GM12872 (cell line): ENCODE results near the gene CRACR2B.

Experiments used
- TF ChIP-seq, protein P1 (sequence below): IDR thresholded peaks from 3 replicates; pipeline ENCODE4 v1.5.1; 2011; ENCODE audit warnings: low read depth, mild to moderate bottlenecking, low read length, moderate library complexity; ENCODE audit not compliant: insufficient read depth

The CRACR2B gene

DNA sequence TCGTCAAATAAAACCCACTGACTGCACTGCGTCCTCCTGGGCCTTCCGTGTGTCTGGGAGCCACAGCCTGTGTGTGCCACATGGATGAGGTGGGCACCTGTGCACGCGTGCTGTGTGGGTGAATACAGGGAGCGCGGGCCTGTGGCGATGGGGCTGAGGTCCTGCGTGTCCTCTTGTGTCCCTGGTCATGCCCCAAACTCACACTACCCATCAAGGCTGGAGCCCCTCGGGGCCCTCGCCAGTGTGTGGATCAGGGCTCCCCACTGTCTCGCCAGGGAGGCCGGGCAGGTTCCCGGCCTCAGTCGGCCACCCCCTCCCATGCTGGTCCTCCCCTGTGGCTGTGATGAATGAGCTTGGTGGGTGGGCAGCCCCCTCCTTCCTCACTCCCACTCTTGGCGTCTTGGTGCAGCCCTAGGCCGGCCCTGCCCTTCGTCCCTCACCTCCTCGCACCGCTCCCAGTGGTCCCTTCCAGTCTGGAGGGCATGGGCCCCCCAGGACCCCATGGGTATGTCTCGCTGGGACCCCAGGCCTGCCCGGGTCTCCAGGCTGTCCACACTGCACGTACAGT is 4.3 kb downstream of the CRACR2B start:
- TF ChIP-seq, protein P1, sequence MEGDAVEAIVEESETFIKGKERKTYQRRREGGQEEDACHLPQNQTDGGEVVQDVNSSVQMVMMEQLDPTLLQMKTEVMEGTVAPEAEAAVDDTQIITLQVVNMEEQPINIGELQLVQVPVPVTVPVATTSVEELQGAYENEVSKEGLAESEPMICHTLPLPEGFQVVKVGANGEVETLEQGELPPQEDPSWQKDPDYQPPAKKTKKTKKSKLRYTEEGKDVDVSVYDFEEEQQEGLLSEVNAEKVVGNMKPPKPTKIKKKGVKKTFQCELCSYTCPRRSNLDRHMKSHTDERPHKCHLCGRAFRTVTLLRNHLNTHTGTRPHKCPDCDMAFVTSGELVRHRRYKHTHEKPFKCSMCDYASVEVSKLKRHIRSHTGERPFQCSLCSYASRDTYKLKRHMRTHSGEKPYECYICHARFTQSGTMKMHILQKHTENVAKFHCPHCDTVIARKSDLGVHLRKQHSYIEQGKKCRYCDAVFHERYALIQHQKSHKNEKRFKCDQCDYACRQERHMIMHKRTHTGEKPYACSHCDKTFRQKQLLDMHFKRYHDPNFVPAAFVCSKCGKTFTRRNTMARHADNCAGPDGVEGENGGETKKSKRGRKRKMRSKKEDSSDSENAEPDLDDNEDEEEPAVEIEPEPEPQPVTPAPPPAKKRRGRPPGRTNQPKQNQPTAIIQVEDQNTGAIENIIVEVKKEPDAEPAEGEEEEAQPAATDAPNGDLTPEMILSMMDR = no peak

DNA sequence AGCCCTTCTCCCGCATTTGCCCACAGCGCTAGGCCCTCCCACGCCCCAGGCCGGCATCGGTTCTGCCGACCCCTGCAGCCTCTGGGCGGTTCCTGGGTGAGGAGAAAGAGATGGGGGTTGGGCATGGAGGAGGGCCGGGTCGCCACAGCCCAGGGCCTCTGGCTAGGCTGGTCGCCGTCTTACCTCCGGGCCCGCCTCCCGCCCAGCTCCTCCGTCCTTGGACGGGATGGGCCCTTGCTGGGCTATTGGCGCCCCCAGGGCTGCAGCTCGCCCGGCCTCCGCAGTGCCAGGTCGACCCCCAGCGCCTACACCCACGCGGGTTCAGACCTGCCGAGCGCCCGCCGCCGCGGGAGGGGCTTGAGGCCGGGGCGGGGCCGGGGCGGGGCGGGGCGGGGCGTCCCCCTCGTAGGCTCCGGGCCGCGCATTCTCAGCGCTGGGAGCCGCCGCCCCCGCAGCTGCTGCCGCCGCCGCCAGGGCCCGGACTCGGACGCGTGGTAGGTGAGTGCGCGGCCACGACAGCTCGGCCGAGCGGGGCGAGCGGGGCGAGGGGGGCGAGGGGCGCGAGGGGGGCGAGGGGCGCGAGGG is 4.9 kb downstream of the CRACR2B start, which contains the start of gene CD151:
TSS of gene CD151 (plus strand) at position 424 of the 585 bp plus-strand sequence. CDS start 3,118 bp downstream, outside the sequence.
- TF ChIP-seq, protein P1 = no peak

DNA sequence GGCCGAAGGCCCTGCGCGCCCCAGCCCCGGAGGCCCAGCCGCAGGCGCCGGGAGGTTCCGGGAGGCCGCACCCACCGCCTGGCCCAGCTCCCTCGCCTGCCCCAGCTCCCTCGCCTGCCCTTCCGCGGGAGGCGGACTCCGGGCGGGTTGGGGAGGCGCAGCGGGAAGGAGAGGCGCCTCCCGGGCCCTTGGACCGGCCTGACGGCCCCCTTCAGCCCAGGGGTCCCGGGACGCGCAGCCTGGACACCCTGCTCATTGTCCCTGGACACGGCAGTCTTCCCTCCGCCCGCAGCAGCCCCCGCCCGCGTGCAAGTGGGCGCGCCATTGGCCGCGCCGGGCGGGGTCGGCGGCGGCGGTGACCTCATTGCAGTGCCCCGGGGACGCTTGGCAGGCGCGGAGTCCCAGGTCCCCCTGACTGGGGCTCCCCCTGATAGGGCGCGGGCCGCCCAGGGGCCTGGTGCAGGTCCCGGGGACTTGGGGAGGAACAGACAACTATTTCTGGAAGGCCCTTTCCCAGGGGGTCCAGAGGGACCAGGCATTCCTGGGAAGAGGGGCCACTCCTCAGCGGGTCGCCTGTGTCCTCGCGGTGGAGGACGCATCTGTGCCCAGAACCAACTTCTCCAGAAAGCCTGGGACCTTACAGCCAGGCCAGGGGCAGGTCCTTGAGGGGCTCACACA is 5.5 kb downstream of the CRACR2B start:
- TF ChIP-seq, protein P1 = no peak

DNA sequence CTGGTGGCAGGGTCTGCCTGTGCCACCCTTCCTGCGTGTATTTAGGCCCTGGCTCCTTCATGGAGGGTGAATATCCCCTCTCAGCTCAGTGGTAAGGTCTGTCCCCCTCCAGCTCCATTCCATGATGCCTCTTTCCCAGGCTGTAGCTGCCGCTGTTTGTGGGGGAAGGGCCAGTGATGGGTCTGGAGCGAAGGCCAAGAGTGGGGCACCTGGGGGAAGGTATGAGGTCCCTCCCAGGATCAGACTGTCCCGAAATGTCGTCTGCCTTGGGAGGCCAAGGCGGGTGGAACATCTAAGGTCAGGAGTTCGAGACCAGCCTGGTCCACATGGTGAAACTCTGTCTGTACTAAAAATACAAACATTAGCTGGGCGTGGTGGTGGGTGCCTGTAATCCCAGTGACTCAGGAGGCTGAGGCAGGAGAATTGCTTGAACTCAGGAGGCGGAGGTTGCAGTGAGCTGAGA is 6.2 kb downstream of the CRACR2B start:
- TF ChIP-seq, protein P1 = no peak

DNA sequence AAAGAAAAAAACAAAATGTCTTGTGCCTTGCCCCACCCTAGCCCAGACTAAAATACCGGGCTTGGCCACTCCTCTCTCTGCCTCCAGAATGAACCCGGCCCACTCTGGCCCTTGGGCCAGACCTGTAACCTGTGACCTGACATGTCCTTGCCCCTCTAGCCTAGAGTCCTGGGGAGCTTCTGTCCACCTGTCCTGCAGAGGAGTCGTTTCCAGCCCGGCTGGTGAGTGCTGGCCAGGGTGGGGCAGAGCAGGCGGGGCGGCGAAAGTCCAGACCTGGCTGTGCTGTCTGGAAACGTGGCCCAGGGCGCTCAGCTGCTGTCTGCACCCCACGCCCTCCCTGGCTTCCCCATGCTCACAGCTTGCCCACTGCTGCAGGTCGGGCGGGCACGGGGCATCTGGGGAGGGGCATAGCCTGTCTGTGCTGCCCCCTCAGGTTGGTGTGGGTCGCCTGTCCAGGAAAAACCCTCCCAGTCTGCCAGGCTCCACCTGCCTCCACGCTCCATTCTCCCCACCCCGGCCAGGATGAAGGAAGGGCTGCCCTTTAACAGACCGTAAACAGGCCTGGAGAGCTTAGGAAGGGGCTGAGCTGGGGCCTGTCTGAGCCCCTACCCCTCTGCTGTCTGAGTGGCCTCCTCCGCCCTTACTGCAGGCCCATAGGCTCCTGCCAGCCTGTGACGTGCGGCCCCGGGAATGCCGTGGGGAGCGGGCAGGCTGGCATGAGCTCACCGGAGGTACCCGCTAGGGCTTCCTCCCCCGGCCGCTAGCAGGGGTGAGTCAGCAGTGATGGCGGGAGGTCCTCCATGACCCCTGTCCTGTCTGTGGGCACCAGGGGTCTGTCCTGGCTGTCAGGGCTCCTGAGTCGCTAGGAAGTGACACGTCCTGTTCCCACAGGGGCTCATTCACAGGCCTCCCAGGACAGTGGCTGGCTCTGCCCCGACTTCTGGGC is 6.9 kb downstream of the CRACR2B start:
- TF ChIP-seq, protein P1 = no peak

DNA sequence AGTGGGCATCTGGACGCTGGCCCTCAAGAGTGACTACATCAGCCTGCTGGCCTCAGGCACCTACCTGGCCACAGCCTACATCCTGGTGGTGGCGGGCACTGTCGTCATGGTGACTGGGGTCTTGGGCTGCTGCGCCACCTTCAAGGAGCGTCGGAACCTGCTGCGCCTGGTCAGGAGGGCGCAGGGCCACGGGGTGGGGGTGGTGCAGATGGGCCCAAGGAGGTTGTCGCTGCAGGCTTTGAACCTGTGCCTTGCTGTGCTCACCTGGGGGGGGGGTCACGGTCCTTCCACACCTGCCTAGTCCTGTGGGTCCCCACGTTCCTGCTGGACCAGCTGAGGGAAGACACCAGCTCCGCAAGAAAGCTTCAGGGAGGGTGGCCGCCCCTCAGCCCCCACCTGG is 8.6 kb downstream of the CRACR2B start:
- TF ChIP-seq, protein P1 = no peak

DNA sequence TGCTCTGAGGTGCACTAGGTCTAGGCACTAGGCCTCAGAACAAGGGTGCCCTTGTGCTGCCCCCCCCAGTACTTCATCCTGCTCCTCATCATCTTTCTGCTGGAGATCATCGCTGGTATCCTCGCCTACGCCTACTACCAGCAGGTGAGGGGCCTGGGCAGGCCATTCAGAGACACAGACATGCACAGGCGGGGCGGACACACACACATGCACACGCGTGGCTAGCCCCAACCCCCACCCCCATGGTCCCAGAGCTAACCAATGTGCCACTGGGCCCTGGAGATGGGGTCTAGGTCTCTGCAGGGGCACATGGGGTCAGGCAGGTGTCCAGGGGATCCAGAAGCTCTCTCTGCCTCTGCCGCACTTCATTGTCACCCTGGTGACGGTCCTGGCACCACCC is 9.0 kb downstream of the CRACR2B start:
- TF ChIP-seq, protein P1 = no peak
